HG02642 (cell line): ENCODE data around the gene MCF2L2.

Experiments
- ATAC-seq: cut with Tn5 transposase; IDR thresholded peaks from one replicate; pipeline ENCODE4 v1.9.1; 2021; ENCODE audit warnings: mild to moderate bottlenecking; ENCODE audit not compliant: unreplicated experiment, poor library complexity

The MCF2L2 gene

GRCh38 chr3:183159333-183159732 is 269.1 kb downstream of the MCF2L2 start:
- no peak for ATAC-seq

GRCh38 chr3:183158551-183159006 is 269.8 kb downstream of the MCF2L2 start:
- peak; percentile 66 for ATAC-seq

GRCh38 chr3:183158113-183158512 is 270.3 kb downstream of the MCF2L2 start:
- peak; percentile 14 for ATAC-seq

- no peak for ATAC-seq
Measured at GRCh38 chr3:183156266-183156665, 272.2 kb downstream of the MCF2L2 start.

- no peak for ATAC-seq
Measured at GRCh38 chr3:183155499-183155898, 272.9 kb downstream of the MCF2L2 start.

- no peak for ATAC-seq
Measured at GRCh38 chr3:183153210-183153950, 275.0 kb downstream of the MCF2L2 start.

- ATAC-seq = no peak
Measured at GRCh38 chr3:183151821-183152351, 276.5 kb downstream of the MCF2L2 start.

GRCh38 chr3:183151086-183151485 is 277.3 kb downstream of the MCF2L2 start:
- ATAC-seq = no peak

DNA sequence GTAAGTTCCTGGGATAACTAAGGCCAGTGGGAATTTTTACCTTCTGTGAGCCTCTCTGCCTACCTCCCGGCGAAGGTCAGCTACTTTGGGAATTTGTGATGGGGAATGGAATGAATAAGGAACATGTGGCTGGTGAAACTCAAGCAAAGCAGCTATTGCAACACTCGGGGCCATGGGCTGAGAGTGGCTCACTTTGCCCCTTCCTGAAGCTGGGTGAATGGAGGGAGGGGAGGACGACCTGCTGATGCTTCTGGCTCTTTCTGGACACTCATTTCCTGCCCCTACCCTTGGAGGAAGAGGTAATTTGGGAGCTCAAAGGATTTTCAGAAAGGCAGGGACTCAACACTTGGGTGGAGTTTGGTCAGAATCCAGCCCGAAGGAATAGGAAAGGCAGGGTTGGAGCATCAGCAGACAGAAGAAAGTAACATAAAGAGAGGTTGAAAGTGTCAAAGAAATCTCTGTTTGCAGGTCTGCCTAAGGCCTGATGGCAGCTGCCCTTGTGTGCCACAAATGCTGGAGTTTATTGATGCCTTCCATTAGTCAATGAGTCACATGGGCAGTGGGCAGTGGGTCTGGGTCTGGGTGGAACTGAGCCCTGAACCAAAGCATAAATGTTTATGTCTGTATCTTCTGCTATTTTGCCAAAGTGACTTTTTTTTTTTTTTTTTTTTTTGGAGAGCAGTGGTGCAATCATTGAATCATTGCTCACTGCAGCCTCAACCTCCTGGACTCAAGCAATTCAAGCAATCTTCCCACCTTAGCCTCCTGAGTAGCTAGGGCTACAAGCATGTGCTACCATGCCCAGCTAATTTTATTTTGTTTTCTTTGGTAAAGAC is 278.3 kb downstream of the MCF2L2 start:
- ATAC-seq = no peak

DNA sequence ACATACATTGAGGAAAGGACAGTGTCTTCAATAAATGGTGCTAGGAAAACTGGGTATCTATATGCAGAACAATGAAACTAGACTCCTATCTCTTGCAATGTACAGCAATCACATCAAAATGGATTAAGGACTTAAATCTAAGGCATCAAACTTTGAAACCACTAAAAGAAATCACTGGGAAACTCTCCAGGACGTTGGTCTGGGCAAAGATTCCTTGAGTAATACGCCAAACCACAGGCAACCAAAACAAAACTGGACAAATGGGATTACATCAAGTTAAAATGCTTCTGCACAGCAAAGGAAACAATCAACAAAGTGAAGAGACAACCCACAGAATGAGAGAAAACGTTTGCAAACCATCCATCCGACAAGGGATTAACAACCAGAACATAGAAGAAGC is 280.4 kb downstream of the MCF2L2 start:
- ATAC-seq = no peak

DNA sequence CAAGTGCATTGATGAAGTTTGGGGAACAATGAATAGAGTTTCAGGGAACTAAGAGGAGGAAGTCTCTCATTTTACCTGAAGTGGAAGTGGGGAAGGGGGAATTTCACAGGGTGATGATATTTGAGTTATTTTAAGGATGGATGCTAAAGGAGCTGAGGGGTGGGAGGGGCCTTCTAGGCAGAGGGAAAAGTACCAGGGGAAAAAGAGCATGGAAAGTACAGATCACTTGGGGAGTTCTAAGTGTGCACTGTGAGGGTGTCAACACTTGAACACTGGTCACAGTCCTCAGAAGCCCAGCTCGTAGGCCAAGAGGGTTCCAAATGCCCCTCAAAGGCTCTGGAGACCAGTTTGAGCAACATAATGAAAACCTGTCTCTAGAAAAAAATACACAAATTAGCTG is 284.1 kb downstream of the MCF2L2 start:
- no peak for ATAC-seq

DNA sequence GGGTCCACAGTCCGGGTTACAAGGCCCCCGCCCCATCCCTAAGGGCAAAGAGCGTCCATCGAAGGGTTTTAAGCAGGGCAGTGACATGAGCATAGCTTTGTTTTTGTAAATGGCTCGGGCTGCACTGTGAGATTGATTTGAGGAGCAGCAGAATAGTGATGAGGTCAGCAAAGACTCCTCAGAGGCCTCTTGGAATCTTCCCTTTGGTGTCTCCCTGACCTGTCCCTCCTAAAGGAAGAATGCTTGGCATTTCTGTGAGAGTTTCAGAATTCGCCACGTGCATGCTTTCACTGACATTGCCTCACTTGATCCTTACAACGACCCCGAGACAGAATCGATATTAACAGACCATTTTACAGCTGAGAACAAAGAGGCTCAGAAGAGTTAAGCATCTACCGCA is 286.2 kb downstream of the MCF2L2 start:
- ATAC-seq = no peak

DNA sequence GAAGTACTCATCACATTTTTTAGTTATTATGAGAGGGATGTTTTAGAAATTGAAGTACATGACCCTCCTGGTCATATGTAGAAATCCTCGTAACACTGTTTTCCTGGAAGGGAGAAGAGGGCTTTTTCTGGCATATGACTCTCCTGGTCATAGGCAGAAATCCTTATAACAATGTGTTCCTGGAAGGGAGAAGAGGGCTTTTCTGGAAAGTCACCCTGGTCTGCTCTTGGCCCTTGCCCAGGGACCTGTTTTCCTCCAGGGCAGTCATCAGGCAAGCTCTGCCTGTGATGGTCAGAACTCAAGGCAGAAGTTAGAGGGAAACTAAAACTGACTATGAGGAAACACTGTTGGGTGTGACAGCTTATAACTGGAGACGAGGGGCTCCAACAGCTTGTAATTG is 293.6 kb downstream of the MCF2L2 start:
- no peak for ATAC-seq

GRCh38 chr3:183132409-183132808 is 296.0 kb downstream of the MCF2L2 start:
- ATAC-seq = no peak

DNA sequence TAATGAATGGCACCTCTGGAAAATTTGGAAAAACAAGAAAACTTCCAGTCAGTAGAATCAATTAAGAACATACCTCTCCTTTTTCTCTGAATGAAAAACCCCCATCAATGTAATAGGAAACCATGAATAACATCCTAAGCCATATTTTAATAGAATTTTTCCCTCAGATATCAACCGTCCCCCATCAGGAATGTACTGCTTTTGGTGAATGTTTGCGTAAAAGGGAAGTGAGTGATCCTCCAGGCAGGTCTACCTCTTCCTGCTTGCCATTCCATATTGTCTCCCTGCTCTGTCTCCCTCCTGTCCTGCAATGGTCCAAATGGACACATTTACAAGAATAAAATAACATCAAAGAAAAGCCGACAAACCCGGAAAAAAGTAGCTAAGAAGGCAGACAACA is 296.7 kb downstream of the MCF2L2 start:
- ATAC-seq = no peak

GRCh38 chr3:183131186-183131725 is 297.2 kb downstream of the MCF2L2 start:
- ATAC-seq = no peak

GRCh38 chr3:183129243-183129642 is 299.2 kb downstream of the MCF2L2 start:
- ATAC-seq = no peak

DNA sequence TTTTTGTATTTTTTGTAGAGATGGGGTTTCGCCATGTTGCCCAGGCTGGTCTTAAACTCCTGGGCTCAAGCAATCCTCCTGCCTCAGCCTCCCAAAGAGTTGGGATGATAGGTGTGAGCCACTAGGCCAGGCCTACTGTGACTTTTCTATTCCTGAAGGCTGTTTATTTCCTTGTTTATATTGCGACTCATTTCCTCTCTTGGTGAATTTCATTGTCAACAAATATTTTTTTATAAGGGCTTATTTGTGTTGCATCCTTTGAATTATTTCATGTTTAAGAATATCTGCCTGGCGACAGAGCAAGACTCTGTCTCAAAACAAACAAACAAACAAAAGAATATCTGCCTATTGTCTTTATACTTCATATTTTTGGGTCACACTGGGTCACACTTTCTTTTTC is 299.7 kb downstream of the MCF2L2 start:
- no peak for ATAC-seq
